Stimulated activated CD4-positive, alpha-beta T cell treated with anti-CD3 and anti-CD28 coated beads, Interleukin-12 subunit alpha, Interleukin-12 subunit beta, amount 100 ng/mL, for 48 hours (primary cell): ENCODE data around the gene AGBL1.
"Not testable (repeated sequence)": the region's sequence is repeated elsewhere in the genome, so short reads cannot be mapped to it uniquely, and the experiment has no call there.

Experiments
- DNase-seq, 3 donors: peaks; one replicate each; pipeline ENCODE4 v3.0.0-alpha.2; 2020; ENCODE audit warnings: low read depth in 2 of 3, low spot score in 1 of 3

Gene AGBL1

GRCh38 chr15:86494475-86494874 lies 414.8 kb downstream of the AGBL1 start:
- DNase-seq, result no peak

GRCh38 chr15:86502301-86502700 lies 422.6 kb downstream of the AGBL1 start:
- DNase-seq, result no peak

GRCh38 chr15:86505951-86506350 lies 426.3 kb downstream of the AGBL1 start:
- DNase-seq, result no peak

- DNase-seq, result no peak
These were observed 426.7 kb downstream of the AGBL1 start for GRCh38 chr15:86506401-86506800.

DNA sequence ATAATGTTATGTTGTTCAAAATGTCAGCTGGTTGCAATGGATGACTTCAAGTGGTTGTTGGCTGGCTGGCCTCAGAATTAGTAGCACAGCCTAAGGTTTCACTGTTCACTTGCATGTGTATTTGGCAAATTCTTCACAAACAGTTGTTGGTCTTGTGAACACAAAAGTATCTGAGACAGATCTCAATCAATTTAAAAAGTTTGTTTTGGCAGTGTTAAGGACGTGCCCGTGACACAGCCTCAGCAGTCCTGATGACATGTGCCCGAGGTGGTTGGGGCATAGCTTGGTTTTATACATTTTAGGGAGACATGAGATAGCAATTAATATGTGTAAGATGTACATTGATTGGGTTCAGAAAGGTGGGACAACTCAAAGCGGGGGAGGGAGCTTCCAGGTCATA lies 436.0 kb downstream of the AGBL1 start:
- DNase-seq, result no peak

DNA sequence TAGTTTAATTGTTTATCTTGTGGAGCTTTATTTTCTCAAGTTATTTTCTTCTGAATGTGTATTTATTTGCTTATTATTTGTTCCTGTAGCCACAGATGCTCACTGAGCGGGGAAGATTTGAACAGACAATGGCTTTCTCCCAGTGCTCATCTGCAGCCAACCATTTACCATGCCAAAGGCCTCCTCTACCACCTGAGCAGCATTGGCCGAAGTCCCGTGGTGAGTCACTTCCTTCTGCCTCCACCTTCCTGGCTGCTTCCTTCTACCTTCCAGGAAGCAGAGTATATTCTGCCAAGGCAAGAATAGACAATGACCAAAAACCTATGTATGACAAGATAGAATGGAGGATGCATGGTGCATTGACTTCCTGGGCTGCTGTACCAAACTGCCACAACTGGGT lies 443.1 kb downstream of the AGBL1 start:
- DNase-seq, result no peak

- no peak for DNase-seq
These were observed 447.4 kb downstream of the AGBL1 start for GRCh38 chr15:86526938-86527690.

DNA sequence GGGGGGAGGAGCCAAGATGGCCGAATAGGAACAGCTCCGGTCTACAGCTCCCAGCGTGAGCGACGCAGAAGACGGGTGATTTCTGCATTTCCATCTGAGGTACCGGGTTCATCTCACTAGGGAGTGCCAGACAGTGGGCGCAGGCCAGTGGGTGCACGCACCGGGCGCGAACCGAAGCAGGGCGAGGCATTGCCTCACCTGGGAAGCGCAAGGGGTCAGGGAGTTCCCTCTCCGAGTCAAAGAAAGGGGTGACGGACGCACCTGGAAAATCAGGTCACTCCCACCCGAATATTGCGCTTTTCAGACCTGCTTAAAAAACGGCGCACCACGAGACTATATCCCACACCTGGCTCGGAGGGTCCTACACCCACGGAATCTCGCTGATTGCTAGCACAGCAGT lies 448.4 kb downstream of the AGBL1 start:
- DNase-seq, result not testable (repeated sequence)

- no peak for DNase-seq
These were observed 458.5 kb downstream of the AGBL1 start for GRCh38 chr15:86538141-86538540.

- no peak for DNase-seq
These were observed 461.3 kb downstream of the AGBL1 start for GRCh38 chr15:86540840-86541467.

- DNase-seq, result no peak
These were observed 461.9 kb downstream of the AGBL1 start for GRCh38 chr15:86541540-86541939.

DNA sequence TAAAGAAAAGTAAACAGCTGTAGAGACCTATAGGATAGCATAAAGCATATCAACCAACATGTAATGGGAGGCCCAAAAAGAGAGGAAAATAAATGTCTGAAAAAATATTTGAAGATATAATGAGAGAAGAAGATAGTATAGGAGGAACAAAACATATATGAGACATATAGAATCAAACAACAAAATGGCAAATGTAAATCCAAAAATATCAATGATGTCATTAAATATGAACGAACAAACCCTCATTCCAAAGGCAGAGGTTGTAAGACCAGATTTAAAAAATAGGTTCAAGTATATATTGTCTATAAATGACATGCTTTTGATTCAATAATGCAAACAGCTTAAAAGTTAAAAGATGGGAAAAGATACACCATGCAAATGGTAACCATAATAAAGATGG lies 470.4 kb downstream of the AGBL1 start:
- DNase-seq, result no peak

- DNase-seq, result no peak
These were observed 473.4 kb downstream of the AGBL1 start for GRCh38 chr15:86553108-86553507.

DNA sequence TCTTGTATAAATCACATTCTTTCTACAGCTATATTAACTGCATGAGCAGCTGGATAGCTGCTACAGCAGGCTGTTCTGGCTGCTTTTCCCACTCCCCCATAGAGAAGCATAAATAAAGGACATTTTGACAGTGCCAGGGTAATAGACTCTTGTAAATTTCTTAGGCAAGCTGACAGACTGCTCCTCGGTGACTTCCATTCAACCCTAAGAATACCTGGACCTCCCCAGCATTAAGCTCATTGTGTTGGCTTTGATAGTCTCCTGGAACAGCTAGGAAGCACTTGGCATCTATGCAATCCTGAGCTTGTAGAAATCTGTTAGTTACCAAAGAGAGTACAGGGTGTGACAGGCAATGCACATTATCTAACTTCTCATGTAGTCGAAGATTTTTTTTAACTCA lies 475.4 kb downstream of the AGBL1 start:
- DNase-seq, result no peak

DNA sequence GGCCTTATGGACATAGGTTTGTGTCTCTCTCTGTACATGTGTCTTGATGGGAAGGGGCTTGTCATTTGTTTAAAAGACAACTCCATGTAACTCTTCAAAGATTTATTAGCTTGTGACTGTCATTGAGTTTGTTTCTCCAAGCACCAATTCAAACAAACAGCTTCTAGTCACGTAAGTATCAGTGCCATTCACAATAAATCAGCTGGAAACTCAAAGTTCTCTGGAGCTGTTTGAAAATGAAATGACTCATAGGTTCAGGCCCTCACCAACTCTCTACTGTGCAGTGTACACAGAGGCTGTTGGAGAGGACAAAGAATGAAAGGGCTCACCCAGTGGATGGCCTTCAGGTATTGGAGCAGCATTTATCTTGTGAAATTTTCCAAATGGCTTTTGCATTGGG lies 476.3 kb downstream of the AGBL1 start:
- no peak for DNase-seq

DNA sequence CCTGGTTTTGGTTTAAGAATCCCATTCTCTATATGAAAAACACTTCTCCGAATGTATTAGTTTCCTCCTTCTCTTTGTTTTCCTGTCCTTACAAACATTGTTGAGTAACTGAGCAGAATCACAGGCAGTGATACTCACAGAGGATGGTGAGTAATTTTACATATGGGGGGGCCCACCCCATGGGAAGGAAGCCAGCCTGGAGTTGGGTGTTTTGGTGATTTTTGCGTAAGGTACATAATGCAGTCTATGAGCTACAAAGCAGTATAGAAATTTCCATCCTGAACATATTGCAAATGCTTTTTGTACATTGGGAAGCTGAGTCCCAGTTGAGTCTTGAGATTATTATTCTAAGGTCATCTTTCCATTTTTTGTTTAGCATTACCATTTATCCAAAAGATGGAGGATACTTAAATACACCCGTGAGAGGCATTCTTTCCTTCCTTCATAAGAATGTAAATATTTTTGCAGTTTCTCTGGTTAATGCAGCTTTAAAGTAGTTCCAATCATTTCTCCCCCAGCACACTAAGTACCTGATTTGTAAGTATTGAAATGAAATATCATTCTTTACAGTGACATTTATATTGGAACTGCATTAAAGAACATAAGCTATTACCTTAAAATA lies 476.8 kb downstream of the AGBL1 start:
- no peak for DNase-seq

- no peak for DNase-seq
These were observed 477.4 kb downstream of the AGBL1 start for GRCh38 chr15:86557018-86557550.

DNA sequence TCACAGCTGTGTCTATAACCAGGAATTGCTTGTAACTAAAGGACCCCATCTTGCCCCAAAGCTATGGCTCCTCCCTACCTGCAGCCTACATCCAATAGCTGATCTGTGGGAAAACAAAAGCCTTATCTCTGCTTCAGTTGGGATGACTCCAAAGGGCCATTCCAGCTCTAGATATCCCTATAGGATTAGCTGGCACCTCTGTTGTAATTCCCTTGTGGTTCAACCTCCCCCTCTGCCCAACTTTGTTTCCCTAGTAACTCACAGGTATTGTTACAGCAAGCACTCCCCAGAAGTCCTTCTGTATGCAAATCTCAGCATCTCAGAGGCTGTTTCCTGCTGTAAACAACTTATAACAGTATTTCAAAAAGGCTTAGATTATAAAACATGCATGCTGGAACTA lies 478.6 kb downstream of the AGBL1 start:
- DNase-seq, result no peak

GRCh38 chr15:86558686-86559085 lies 479.0 kb downstream of the AGBL1 start:
- no peak for DNase-seq

GRCh38 chr15:86568378-86568777 lies 488.7 kb downstream of the AGBL1 start:
- DNase-seq, result no peak

- no peak for DNase-seq
These were observed 491.1 kb downstream of the AGBL1 start for GRCh38 chr15:86570738-86571137.

- no peak for DNase-seq
These were observed 492.2 kb downstream of the AGBL1 start for GRCh38 chr15:86571873-86572272.
